ENCODE data around the gene MCIDAS. TPM values are rescaled to one million over a fixed set of nuclear protein-coding genes. Genes with fewer than 3 reads are reported as not detected.

MCIDAS gene
- total RNA-seq, 1 experiment from 2014 or later: 2.0 TPM

- Histone ChIP-seq H3K36me3 (ENCODE audit: control insufficient read depth, insufficient read depth, low read length) (no peaks in the 10 kb centered on the region), H3K4me1 (peaks cover 14% of the 10 kb centered on the region; the same call in 1 of the 2 replicates), H3K4me3 (ENCODE audit: low read depth, low read length) (no peak overlapping the region), H3K9me3 (no peaks in the 10 kb centered on the region), H3K27me3 (replicated peaks; ENCODE audit: control insufficient read depth, insufficient read depth, low read length) (no peaks in the 10 kb centered on the region)
- no peaks in the 10 kb centered on the region for H3K27me3 Mint-ChIP-seq (ENCODE audit: insufficient read depth, unreplicated experiment)
- ChIA-PET CTCF (interaction anchor here (0.9 to 1.2 kb wide), 2 partner anchors 32 to 59 kb away, joined by 3 read pairs; partner anchors contain the start of gene GPX8), POLR2A (interaction anchor here (0.7 kb wide), 1 partner anchor 9 kb away, joined by 3 read pairs; no protein-coding TSS in a partner anchor)
- peaks cover 8% of the 10 kb centered on the region for H3K4me1 Mint-ChIP-seq (ENCODE audit: low read depth, unreplicated experiment)
- no TSS peak for BruUV-seq (replicated peaks)
- intact Hi-C loops (cut with micrococcal nuclease; ENCODE audit: unreplicated experiment): no loop called here
- peak; percentile 71 to 83 for DNase-seq
- TF ChIP-seq, protein P1, sequence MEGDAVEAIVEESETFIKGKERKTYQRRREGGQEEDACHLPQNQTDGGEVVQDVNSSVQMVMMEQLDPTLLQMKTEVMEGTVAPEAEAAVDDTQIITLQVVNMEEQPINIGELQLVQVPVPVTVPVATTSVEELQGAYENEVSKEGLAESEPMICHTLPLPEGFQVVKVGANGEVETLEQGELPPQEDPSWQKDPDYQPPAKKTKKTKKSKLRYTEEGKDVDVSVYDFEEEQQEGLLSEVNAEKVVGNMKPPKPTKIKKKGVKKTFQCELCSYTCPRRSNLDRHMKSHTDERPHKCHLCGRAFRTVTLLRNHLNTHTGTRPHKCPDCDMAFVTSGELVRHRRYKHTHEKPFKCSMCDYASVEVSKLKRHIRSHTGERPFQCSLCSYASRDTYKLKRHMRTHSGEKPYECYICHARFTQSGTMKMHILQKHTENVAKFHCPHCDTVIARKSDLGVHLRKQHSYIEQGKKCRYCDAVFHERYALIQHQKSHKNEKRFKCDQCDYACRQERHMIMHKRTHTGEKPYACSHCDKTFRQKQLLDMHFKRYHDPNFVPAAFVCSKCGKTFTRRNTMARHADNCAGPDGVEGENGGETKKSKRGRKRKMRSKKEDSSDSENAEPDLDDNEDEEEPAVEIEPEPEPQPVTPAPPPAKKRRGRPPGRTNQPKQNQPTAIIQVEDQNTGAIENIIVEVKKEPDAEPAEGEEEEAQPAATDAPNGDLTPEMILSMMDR (IDR thresholded peaks at IDR 0.05; ENCODE audit: insufficient read depth in 1 of 2, low read depth in 1 of 2, low read length in 1 of 2, severe bottlenecking in 1 of 2, unreplicated experiment in 1 of 2): no peak
- no peaks in the 10 kb centered on the region for H3K9me3 Mint-ChIP-seq (ENCODE audit: unreplicated experiment)
- H3K36me3 Mint-ChIP-seq (ENCODE audit: insufficient read depth, unreplicated experiment): peaks cover 14% of the 10 kb centered on the region
- no peak overlapping the region for H3K27ac Mint-ChIP-seq (ENCODE audit: unreplicated experiment)
- peak overlapping the region; percentile 19 for H3K4me3 Mint-ChIP-seq (ENCODE audit: unreplicated experiment)
Observed at GRCh38 chr5:55218967-55219366, 8.1 kb downstream of the MCIDAS start.

DNA sequence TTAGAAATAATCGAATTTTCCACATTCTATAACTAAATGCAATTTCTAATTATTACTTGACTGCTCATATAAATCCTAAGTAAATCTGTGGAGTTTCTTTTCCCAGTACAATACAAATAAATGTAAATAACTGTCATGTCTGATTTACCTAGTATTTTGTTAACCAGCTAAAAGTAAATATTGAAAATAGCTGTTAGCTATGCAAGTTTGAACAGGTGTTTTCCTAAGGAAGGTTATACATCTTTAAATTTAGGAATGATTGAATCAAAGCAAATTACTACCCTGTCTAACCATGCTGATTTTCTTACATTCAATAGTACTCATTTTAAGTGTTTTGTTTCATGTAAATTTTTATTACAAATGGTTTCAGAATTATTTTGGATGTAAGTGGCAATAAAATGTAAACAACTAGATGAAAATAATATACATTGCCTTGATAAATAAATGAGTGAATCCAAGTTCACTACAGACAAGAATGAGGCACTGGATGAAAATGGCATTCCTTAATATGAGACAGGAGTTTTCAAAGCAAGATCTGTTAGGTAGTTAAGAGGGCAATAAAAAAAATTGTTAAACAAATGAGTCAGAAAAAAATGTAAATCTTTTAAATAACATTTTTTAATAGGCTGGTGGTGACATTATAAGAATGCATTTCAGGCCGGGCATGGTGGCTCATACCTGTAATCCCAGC, 15.8 kb downstream of the MCIDAS start:
- Histone ChIP-seq H3K27me3 (replicated peaks; ENCODE audit: control insufficient read depth, insufficient read depth, low read length) (no peaks in the 10 kb centered on the region), H3K36me3 (ENCODE audit: control insufficient read depth, insufficient read depth, low read length) (no peaks in the 10 kb centered on the region), H3K4me3 (ENCODE audit: low read depth, low read length) (no peak overlapping the region), H3K4me1 (no peaks in the 10 kb centered on the region), H3K9me3 (no peaks in the 10 kb centered on the region)
- no peaks in the 10 kb centered on the region for H3K36me3 Mint-ChIP-seq (ENCODE audit: insufficient read depth, unreplicated experiment)
- H3K4me1 Mint-ChIP-seq (ENCODE audit: low read depth, unreplicated experiment): no peaks in the 10 kb centered on the region
- BruUV-seq (replicated peaks): no TSS peak
- POLR2A ChIA-PET: no interaction called here
- peaks cover 8% of the 10 kb centered on the region for H3K27me3 Mint-ChIP-seq (ENCODE audit: insufficient read depth, unreplicated experiment)
- intact Hi-C loops (cut with micrococcal nuclease; ENCODE audit: unreplicated experiment): no loop called here
- no peak overlapping the region for H3K4me3 Mint-ChIP-seq (ENCODE audit: unreplicated experiment)
- CTCF ChIA-PET: no interaction called here
- no peaks in the 10 kb centered on the region for H3K9me3 Mint-ChIP-seq (ENCODE audit: unreplicated experiment)
- H3K27ac Mint-ChIP-seq (ENCODE audit: unreplicated experiment): no peak overlapping the region
- TF ChIP-seq, protein P1 (IDR thresholded peaks at IDR 0.05; ENCODE audit: insufficient read depth in 1 of 2, low read depth in 1 of 2, low read length in 1 of 2, severe bottlenecking in 1 of 2, unreplicated experiment in 1 of 2): no peak
- DNase-seq: no peak

GRCh38 chr5:55205001-55205400, 22.1 kb downstream of the MCIDAS start:
- DNase-seq: no peak
- H3K4me1 ChIP-seq: no peaks in the 10 kb centered on the region
- Mint-ChIP-seq H3K4me3 (ENCODE audit: unreplicated experiment) (no peak overlapping the region), H3K36me3 (ENCODE audit: insufficient read depth, unreplicated experiment) (no peaks in the 10 kb centered on the region), H3K27me3 (ENCODE audit: insufficient read depth, unreplicated experiment) (peaks cover 30% of the 10 kb centered on the region), H3K27ac (ENCODE audit: unreplicated experiment) (no peak overlapping the region), H3K9me3 (ENCODE audit: unreplicated experiment) (no peaks in the 10 kb centered on the region), H3K4me1 (ENCODE audit: low read depth, unreplicated experiment) (no peaks in the 10 kb centered on the region)
- no TSS peak for BruUV-seq (replicated peaks)
- no peaks in the 10 kb centered on the region for H3K27me3 ChIP-seq (replicated peaks; ENCODE audit: control insufficient read depth, insufficient read depth, low read length)
- ChIA-PET CTCF (no interaction called here), POLR2A (no interaction called here)
- no peaks in the 10 kb centered on the region for H3K36me3 ChIP-seq (ENCODE audit: control insufficient read depth, insufficient read depth, low read length)
- no peaks in the 10 kb centered on the region for H3K9me3 ChIP-seq
- intact Hi-C loops (cut with micrococcal nuclease; ENCODE audit: unreplicated experiment): no loop called here
- TF ChIP-seq, protein P1 (IDR thresholded peaks at IDR 0.05; ENCODE audit: insufficient read depth in 1 of 2, low read depth in 1 of 2, low read length in 1 of 2, severe bottlenecking in 1 of 2, unreplicated experiment in 1 of 2): no peak
- no peak overlapping the region for H3K4me3 ChIP-seq (ENCODE audit: low read depth, low read length)
